ENCODE measurements around the gene YTHDF1. TPM values are rescaled to one million over a fixed set of nuclear protein-coding genes. Genes with fewer than 3 reads are reported as not detected.

The YTHDF1 gene
- total and polyA plus RNA-seq, 12 donors = 15.3 to 31.6 (median 21.4) TPM

- WGBS, 2 donors = 39 to 53% methylated on average over 16 of the region's 16 CpGs
- ATAC-seq = peak in 3 of 8 donors; percentile 19 to 40 (median 34)
Measured at GRCh38 chr20:63238514-63239125, 22.7 kb upstream of the YTHDF1 start.

GRCh38 chr20:63238031-63238430, 22.1 kb upstream of the YTHDF1 start:
- Histone ChIP-seq H3K27me3 (peaks cover 0 to 51% (median 26%) of the 10 kb centered on the region in 7 donors), H3K27ac (no peak overlapping the region), H3K4me3 (no peak overlapping the region), H3K36me3 (no peaks in the 10 kb centered on the region), H3K9me3 (no peaks in the 10 kb centered on the region), H3K4me1 (no peaks in the 10 kb centered on the region)
- WGBS, 2 donors = 80 to 84% methylated on average over 10 of the region's 10 CpGs
- no peak for TF ChIP-seq CTCF (IDR thresholded peaks at IDR 0.05)
- DNase-seq = no peak
- intact Hi-C loops (cut with DNase I) = no loop called here
- ATAC-seq = no peak

More at GRCh38 chr20:63238514-63239125, 22.7 kb upstream of the YTHDF1 start:
- no peak for TF ChIP-seq CTCF (IDR thresholded peaks at IDR 0.05)
- no peak for DNase-seq
- H3K9me3 ChIP-seq = no peaks in the 10 kb centered on the region
- intact Hi-C loops (cut with DNase I) = no loop called here
- H3K27ac ChIP-seq = no peak overlapping the region
- peaks cover 0 to 50% (median 24%) of the 10 kb centered on the region in 7 donors for H3K27me3 ChIP-seq
- no peaks in the 10 kb centered on the region for H3K36me3 ChIP-seq
- no peaks in the 10 kb centered on the region for H3K4me1 ChIP-seq
- no peak overlapping the region for H3K4me3 ChIP-seq

- TF ChIP-seq CTCF (IDR thresholded peaks at IDR 0.05) = no peak
- peak in 1 of 8 donors; percentile 13 for ATAC-seq
- WGBS, 2 donors = 82 to 84% methylated on average over 26 of the region's 26 CpGs
- Histone ChIP-seq H3K4me3 (no peak overlapping the region), H3K36me3 (no peaks in the 10 kb centered on the region), H3K27ac (no peak overlapping the region), H3K9me3 (no peaks in the 10 kb centered on the region), H3K27me3 (peaks cover 0 to 52% (median 35%) of the 10 kb centered on the region in 7 donors), H3K4me1 (peaks cover 0 to 4% (median 0%) of the 10 kb centered on the region in 9 donors)
- DNase-seq = no peak
- intact Hi-C loops (cut with DNase I) = no loop called here
Measured at GRCh38 chr20:63236116-63236837, 20.3 kb upstream of the YTHDF1 start.

GRCh38 chr20:63235399-63235983, 19.6 kb upstream of the YTHDF1 start, which contains the start of gene BIRC7:
Gene BIRC7 (plus strand): TSS chr20:63235905. CDS start chr20:63236097, 192 bp downstream.
- peak in 1 of 8 donors; percentile 17 for ATAC-seq
- peaks cover 0 to 9% (median 4%) of the 10 kb centered on the region in 9 donors for H3K4me1 ChIP-seq
- intact Hi-C loops (cut with DNase I) = no loop called here
- no peak within 1 kb of the TSS for H3K27ac ChIP-seq
- H3K27me3 ChIP-seq = peaks cover 0 to 60% (median 41%) of the 10 kb centered on the region in 7 donors
- no peaks in the 10 kb centered on the region for H3K9me3 ChIP-seq
- 42 to 54% methylated on average over 17 of the region's 17 CpGs for WGBS, 2 donors
- no peak for DNase-seq
- H3K36me3 ChIP-seq = no peaks in the 10 kb centered on the region
- no peak within 1 kb of the TSS for H3K4me3 ChIP-seq
- no peak for TF ChIP-seq CTCF (IDR thresholded peaks at IDR 0.05)
